Stimulated activated CD8-positive, alpha-beta memory T cell treated with anti-CD3 and anti-CD28 coated beads, Interleukin-15, amount 100 ng/mL, for 4 hours (primary cell): ENCODE data around the gene SLC50A1.
"Not testable (repeated sequence)": the region's sequence is repeated elsewhere in the genome, so short reads cannot be mapped to it uniquely, and the experiment has no call there.

Experiments
- DNase-seq, 2 donors: peaks; one replicate each; pipeline ENCODE4 v3.0.0-alpha.2; 2020; ENCODE audit warnings: low read depth in 2 of 2

The SLC50A1 gene

DNA sequence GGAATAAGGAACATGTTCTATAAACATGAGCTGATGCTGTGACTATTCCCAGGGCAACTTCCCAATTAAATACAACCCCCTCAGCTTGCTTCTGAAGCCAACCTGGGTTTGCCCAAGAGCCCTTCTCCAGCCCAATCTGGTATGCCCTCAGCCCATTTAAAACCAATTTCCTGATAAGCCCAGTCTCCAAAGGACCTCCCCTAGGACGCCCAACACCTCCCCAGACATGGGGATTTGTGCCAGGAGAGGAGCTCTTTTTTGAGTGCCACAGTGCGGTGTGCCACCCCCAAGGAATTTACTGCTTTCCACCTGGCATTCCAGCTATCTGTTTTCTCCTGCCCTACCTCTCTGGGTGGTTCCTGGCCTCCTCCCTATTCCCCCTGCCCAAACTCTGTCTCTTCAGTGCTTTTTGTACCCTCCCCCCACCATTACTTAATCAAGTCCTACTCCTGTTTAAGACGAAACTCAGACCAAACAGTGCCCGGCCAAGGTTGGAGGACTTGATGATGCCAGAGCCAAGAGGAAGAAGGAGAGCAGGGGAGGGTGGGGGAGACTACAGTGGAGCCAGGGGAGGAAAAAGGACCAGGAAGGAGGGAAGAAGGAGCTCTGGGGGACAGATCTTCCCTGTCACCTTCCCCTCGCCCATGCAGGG, 19.4 kb upstream of the SLC50A1 start:
- DNase-seq = no peak

- no peak for DNase-seq
Observed at GRCh38 chr1:155117610-155118009, 18.0 kb upstream of the SLC50A1 start.

DNA sequence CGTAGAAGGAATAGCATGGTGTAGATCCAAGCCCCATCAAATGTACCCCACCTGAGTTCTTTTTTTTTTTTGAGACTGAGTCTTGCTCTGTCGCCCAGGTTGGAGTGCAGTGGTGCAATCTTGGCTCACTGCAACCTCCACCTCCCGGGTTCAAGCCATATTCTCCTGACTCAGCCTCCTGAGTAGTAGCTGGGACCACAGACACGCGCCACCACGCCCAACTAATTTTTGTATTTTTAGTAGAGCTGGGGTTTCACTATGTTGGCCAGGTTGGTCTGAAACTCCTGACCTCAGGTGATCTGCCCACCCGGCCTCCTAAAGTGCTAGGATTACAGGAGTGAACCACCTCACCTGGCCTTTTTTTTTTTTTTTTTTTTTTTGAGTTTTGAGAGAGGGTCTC, 17.6 kb upstream of the SLC50A1 start:
- DNase-seq = not testable (repeated sequence)

DNA sequence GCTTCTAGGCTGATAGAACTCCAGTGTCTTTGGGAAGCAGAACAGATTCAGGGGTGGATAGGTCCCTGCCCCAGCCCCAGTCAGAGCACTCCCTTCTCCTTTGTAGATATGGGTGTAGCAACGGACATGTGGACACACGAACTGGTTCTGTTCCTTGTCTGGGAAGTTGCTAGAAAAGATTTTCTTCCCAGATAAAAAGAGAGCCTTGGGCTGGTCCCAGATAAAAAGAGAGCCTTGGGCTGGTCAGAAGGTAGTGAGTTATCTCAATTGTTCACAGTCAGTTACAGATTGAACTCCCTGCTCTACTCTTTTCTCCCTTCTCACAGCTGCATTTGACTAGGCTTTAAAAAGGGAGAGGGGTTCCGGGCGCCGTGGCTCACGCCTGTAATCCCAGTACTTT, 15.4 kb upstream of the SLC50A1 start:
- no peak for DNase-seq

DNA sequence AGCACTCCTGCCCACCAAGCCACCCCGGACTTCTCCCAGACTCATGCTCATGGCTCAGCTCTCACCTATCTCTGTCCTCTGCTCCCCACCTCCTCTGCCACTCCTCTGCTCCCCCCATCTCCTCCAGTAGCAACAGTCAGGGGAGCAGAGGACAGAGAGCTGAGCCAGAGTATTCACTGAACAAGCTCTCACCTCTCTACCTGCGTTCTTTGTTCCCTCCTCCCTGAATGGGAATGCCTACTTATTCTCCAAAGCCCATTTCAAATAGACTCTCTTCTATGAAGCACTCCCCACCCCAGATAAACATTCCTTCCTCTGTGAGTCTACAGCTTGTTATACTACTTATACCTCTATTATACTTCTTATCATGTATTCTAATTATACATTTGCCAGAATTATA, 14.4 kb upstream of the SLC50A1 start:
- DNase-seq = no peak

GRCh38 chr1:155122308-155122707, 13.3 kb upstream of the SLC50A1 start:
- DNase-seq = no peak

DNA sequence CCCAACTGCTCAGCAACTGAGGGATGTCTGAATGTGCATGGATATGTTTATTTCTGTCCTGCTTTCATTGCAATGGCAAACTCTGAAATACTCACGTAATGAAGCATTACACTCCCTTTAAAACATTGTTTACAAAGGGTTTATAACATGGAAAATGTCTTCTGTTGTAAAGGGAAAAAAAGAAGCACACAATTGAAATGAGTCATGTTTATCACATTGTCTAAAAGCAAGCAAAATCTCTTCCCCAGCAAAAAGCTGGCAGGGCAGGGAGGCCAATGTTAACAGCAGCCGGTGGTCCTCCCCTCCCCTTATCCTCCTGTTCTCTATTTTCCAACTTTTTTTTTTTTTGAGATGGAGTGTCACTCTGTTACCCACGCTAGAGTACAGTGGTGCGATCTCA, 11.9 kb upstream of the SLC50A1 start:
- DNase-seq = no peak

DNA sequence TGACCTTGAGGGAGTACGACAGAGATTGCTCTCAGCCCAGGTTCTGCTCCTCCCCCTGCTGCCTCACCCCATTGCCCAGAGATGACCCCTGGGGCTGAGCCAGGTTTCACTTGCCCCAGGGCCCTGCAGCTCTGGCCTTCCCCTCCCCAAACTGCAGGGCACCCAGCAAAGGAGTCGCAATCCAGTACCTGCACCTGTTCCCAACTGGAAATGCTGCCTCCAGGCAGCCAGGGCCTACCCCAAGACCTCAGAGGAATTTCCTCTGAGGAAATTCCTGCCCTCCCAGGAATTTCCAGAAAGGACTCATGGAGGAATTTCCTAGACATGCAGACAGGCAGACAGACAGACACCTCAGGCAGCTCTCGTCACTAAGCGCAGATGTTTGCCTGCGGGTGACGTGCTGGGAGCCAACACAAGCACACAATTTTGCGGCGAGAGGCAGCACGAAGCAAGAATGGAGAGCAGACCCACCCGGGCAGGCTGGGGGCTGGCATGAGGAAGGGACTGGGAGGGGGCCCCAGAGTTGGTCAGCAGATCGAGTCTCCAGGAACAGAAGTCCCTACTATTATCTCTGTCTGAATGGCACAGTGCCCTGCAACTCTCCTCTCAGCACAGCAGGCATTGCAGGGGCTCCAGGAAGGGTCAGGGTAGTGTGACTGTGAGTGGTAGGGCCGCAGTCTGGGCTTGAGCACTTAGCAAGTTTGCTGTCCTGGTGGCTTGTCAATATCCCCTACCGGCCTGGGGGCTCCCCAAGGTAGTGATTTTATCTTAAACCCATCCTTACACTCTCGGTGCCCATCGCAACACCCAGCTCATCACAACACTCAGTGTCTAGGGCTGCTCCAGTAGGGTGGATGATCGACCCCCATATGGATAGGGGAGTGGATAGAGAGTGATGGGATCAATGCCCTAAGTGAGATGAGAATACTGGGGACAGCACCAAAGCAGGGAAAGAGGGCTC, 10.9 kb upstream of the SLC50A1 start:
- no peak for DNase-seq

DNA sequence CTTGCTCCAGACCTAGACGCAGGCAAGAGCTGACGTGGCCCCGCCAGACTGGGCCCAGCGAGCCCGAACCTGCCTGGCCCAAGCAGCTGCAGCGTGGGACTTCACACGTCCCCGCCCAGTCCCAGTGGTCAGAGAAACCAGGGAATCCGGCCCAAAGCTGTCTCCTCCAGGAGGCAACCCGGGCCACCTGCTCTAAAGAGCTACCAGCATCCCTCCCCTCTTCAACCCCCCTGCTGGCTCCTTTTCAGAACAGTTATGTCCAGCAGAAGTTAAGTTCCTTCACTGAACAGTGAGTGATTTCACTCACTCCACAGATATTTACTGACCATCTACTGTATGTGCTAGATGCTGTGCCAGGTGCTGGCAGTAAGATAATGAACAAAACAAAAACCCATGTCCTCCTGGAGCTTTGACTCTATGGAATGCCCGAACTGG, 10.1 kb upstream of the SLC50A1 start:
- DNase-seq = no peak

- no peak for DNase-seq
Observed at GRCh38 chr1:155125946-155126555, 9.6 kb upstream of the SLC50A1 start.

GRCh38 chr1:155126556-155127104, 9.0 kb upstream of the SLC50A1 start:
- DNase-seq = no peak

- DNase-seq = peak in 1 of 2 donors; percentile 23
Observed at GRCh38 chr1:155127105-155127966, 8.3 kb upstream of the SLC50A1 start, which contains the start of gene EFNA1. TSS of gene EFNA1 (plus strand) at chr1:155127876. CDS start at chr1:155127978, 102 bp downstream.

GRCh38 chr1:155127967-155128754, 7.5 kb upstream of the SLC50A1 start:
- no peak for DNase-seq

DNA sequence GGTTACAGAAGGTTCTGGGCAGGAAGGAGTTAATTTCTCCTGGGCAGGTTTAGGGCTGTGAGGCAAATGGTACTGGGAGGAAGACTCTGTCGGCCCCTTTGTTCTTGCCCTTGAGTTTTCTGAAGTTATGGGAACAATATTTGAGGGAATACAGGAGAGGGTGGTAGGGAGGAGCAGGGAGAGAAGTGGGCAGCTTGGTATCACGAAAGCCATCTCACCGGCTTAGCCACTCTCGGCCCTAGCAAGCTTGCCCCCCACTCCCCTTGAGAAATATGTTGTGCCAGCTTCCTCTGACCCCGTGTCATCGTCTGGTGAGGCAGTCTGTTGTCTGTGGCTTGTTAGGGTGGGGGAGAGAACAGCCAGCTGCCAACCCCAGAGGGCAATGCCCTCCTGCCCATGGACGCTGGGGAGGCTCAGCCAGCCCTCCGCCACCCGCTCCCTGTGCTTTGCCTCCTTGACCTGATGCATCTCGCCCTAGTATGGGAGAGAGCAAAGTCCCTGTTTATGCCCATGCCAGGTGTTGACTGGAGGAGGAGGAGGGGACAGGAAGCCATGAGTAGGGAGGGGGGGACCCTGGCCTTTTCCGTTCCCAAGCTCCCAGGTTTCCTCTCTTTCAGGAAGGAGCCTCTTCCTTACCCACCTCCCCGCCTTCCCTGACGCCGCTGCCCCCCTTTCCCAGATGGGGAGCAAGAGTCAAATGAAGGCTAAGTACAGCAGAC, 6.7 kb upstream of the SLC50A1 start:
- DNase-seq = no peak

DNA sequence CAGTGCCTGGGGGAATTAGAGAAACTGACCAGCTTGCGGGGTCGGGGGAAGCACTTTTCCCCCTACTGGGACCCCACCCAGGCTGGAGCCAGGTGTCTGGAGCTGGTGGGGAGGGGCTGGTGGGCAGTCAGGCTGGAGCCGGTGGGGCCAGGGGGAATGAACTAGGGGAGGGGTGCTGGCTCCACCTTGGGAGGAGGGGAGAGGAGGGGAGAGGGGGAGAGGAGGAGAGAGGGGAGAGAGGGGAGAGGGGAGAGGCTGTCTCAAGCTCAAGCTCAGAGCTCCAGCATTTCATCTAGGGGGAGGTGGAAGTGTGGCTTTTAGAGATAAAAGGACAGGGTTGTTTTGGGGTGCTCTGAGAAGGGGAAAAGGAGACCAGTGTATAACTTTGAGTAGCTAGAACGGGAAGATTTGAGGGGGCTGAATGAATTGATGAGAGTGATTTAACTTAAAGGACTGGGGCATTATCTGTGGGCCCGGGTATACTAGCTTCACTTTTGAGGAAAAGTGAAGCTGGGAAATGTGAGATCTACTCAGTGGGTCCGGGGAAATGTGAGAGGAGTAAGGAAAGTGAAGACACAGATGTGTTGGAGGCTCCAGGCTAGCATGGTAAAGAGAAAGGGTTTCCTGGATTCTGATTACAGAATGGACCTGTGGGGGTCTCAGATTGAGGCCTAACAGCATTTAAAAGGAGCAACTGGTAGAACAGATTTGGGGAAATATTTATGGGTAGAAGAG, 5.2 kb upstream of the SLC50A1 start:
- no peak for DNase-seq

- DNase-seq = no peak
Observed at GRCh38 chr1:155131285-155131684, 4.4 kb upstream of the SLC50A1 start.

- DNase-seq = no peak
Observed at GRCh38 chr1:155131856-155132255, 3.8 kb upstream of the SLC50A1 start.

DNA sequence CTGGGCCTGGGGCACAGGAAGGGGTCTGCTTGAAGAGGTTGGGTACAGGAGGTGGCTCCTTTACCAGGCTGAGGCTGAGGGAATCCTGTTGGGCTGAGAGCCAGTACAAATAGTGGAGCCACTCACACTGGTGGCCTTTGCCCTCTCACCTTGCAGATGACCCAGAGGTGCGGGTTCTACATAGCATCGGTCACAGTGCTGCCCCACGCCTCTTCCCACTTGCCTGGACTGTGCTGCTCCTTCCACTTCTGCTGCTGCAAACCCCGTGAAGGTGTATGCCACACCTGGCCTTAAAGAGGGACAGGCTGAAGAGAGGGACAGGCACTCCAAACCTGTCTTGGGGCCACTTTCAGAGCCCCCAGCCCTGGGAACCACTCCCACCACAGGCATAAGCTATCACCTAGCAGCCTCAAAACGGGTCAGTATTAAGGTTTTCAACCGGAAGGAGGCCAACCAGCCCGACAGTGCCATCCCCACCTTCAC, 1.8 kb upstream of the SLC50A1 start:
- no peak for DNase-seq

GRCh38 chr1:155134322-155134721, 1.3 kb upstream of the SLC50A1 start:
- no peak for DNase-seq
